Measurements from ENCODE around the gene RERE. TPM values are rescaled to one million over a fixed set of nuclear protein-coding genes. Genes with fewer than 3 reads are reported as not detected.

RERE gene
- total RNA-seq, 1 donor from 2014 or later, result 88.5 TPM

DNA sequence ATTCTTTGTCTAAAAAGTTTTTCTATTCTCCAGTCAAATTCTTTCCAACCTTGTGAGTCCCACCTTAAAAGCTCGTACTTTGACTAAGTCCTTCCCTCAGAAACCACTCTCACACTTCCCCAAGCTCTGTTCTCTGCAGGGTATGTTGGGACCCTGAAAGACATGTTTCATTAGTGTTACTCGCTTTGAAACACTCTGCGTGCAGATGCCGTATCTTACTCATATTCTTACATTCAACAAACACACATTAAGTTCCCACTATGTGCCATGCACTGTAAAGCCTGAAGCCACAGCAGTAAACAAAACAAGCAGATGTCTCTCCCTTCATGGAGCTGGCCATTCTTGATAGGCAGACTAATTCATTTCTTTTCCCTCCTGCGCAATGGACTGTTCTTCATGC lies 229.7 kb downstream of the RERE start:
- Histone ChIP-seq H3K4me1 (peaks cover 10% of the 10 kb centered on the region), H3K27me3 (ENCODE audit: low read depth) (no peaks in the 10 kb centered on the region), H3K36me3 (no peaks in the 10 kb centered on the region), H3K27ac (no peak overlapping the region), H3K4me3 (no peak overlapping the region), H3K9me3 (no peaks in the 10 kb centered on the region)
- intact Hi-C loops (cut with DNase I), result no loop called here
- ATAC-seq (no peak), DNase-seq (no peak)
- TF ChIP-seq, protein P1, sequence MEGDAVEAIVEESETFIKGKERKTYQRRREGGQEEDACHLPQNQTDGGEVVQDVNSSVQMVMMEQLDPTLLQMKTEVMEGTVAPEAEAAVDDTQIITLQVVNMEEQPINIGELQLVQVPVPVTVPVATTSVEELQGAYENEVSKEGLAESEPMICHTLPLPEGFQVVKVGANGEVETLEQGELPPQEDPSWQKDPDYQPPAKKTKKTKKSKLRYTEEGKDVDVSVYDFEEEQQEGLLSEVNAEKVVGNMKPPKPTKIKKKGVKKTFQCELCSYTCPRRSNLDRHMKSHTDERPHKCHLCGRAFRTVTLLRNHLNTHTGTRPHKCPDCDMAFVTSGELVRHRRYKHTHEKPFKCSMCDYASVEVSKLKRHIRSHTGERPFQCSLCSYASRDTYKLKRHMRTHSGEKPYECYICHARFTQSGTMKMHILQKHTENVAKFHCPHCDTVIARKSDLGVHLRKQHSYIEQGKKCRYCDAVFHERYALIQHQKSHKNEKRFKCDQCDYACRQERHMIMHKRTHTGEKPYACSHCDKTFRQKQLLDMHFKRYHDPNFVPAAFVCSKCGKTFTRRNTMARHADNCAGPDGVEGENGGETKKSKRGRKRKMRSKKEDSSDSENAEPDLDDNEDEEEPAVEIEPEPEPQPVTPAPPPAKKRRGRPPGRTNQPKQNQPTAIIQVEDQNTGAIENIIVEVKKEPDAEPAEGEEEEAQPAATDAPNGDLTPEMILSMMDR (IDR thresholded peaks at IDR 0.05), result no peak

- H3K27me3 ChIP-seq (ENCODE audit: low read depth), result no peaks in the 10 kb centered on the region
- DNase-seq, result no peak
- H3K27ac ChIP-seq, result no peak overlapping the region
- no peak overlapping the region for H3K4me3 ChIP-seq
- H3K36me3 ChIP-seq, result no peaks in the 10 kb centered on the region
- ATAC-seq, result no peak
- intact Hi-C loops (cut with DNase I), result no loop called here
- peaks cover 10% of the 10 kb centered on the region for H3K4me1 ChIP-seq
- H3K9me3 ChIP-seq, result no peaks in the 10 kb centered on the region
- TF ChIP-seq, protein P1 (IDR thresholded peaks at IDR 0.05), result no peak
These were observed 231.0 kb downstream of the RERE start for GRCh38 chr1:8586438-8586837.

GRCh38 chr1:8584316-8584715 lies 233.1 kb downstream of the RERE start:
- no peak overlapping the region for H3K27ac ChIP-seq
- intact Hi-C loops (cut with DNase I), result no loop called here
- TF ChIP-seq, protein P1 (IDR thresholded peaks at IDR 0.05), result no peak
- H3K27me3 ChIP-seq (ENCODE audit: low read depth), result no peaks in the 10 kb centered on the region
- H3K36me3 ChIP-seq, result no peaks in the 10 kb centered on the region
- ATAC-seq (no peak), DNase-seq (no peak)
- H3K9me3 ChIP-seq, result no peaks in the 10 kb centered on the region
- H3K4me3 ChIP-seq, result no peak overlapping the region
- no peaks in the 10 kb centered on the region for H3K4me1 ChIP-seq

GRCh38 chr1:8583031-8583430 lies 234.4 kb downstream of the RERE start:
- TF ChIP-seq, protein P1 (IDR thresholded peaks at IDR 0.05), result no peak
- ATAC-seq (no peak), DNase-seq (no peak)
- no peak overlapping the region for H3K27ac ChIP-seq
- no peak overlapping the region for H3K4me3 ChIP-seq
- no peaks in the 10 kb centered on the region for H3K27me3 ChIP-seq (ENCODE audit: low read depth)
- H3K36me3 ChIP-seq, result no peaks in the 10 kb centered on the region
- no peaks in the 10 kb centered on the region for H3K9me3 ChIP-seq
- intact Hi-C loops (cut with DNase I), result no loop called here
- no peaks in the 10 kb centered on the region for H3K4me1 ChIP-seq

DNA sequence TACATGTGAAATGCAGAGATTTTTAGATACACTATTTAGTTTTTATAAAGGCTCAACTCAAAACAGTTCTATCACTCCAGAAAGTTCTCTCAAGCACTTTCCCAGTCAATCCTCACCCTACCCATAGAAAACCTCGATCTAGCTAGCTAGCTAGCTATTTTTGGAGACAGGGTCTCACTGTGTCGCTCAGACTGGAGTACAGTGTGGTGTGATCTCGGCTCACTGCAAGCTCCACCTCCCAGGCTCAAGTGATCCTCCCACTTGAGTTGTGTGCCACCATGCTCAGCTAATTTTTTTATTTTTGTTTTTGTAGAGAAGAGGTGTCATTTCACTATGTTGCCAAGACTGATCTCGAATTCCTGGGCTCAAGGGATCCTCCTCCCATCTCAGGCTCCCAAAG lies 236.9 kb downstream of the RERE start:
- ATAC-seq, result no peak
- no peaks in the 10 kb centered on the region for H3K9me3 ChIP-seq
- H3K4me3 ChIP-seq, result no peak overlapping the region
- DNase-seq, result no peak
- H3K4me1 ChIP-seq, result peaks cover 3% of the 10 kb centered on the region
- no peak overlapping the region for H3K27ac ChIP-seq
- intact Hi-C loops (cut with DNase I), result no loop called here
- TF ChIP-seq, protein P1 (IDR thresholded peaks at IDR 0.05), result no peak
- H3K36me3 ChIP-seq, result peaks cover 5% of the 10 kb centered on the region
- no peaks in the 10 kb centered on the region for H3K27me3 ChIP-seq (ENCODE audit: low read depth)

GRCh38 chr1:8578936-8579335 lies 238.5 kb downstream of the RERE start:
- intact Hi-C loops (cut with DNase I), result no loop called here
- ATAC-seq (no peak), DNase-seq (no peak)
- Histone ChIP-seq H3K36me3 (peaks cover 5% of the 10 kb centered on the region), H3K9me3 (no peaks in the 10 kb centered on the region), H3K4me1 (peaks cover 3% of the 10 kb centered on the region), H3K4me3 (no peak overlapping the region), H3K27me3 (ENCODE audit: low read depth) (no peaks in the 10 kb centered on the region), H3K27ac (no peak overlapping the region)
- TF ChIP-seq, protein P1 (IDR thresholded peaks at IDR 0.05), result no peak

All from lower lobe of right lung (tissue), 2 donors.